H1 (cell line): ENCODE results near the gene MPV17. TPM values are rescaled to one million over a fixed set of nuclear protein-coding genes. Genes with fewer than 3 reads are reported as not detected.

ENCODE experiments used
- KDM4A ChIP-seq: IDR thresholded peaks from one replicate; pipeline ENCODE4 v1.7.1; 2012; ENCODE audit warnings: low read depth, mild to moderate bottlenecking, moderate library complexity, low read length, inconsistent platforms; ENCODE audit not compliant: severe bottlenecking
- polyA plus RNA-seq, 7 experiments: library from polyadenylated mRNA; depleted of rRNA in 3 of 7; stranded (reverse) in 5 of 7; unstranded in 2 of 7; fragments of >200 nt in 5 of 7; fragments of 200-250 nt in 2 of 7; gene quantifications; 1 replicate in 5 of 7; 2 replicates in 1 of 7; 4 replicates in 1 of 7; pipeline versions ENCODE4 v1.2.1 to v1.2.3, GENCODE V29; 2011 to 2013; ENCODE audit warnings: missing spikeins in 2 of 7, mixed read lengths in 2 of 7
- total RNA-seq: library from RNA; stranded (reverse); fragmentation: NEBNext Ultra II Directional; extraction: Animal tissue kit (Norgen Biotek cat#: 25700); gene quantifications from 2 replicates; pipeline ENCODE4 v1.2.1, GENCODE V29; 2021

The MPV17 gene
- total and polyA plus RNA-seq, 2 of the 8 experiments (the other 6 are each of a cell fraction or from before 2014, with no cell fraction given): 45.2 to 181 TPM

GRCh38 chr2:27281442-27281841 is 41.5 kb downstream of the MPV17 start (continued):
- TF ChIP-seq KDM4A: no peak
